Neural cell (in vitro differentiated cells): Measurements from ENCODE around the gene CREBBP.

Experiments
- EP300 ChIP-seq: fragments of 450-650 bp; conservative IDR thresholded peaks from 2 replicates; pipeline ENCODE4 v1.6.1; 2014; ENCODE audit warnings: antibody characterized with exemption, mild to moderate bottlenecking, moderate library complexity; ENCODE audit not compliant: poor library complexity, severe bottlenecking
- EZH2 ChIP-seq: fragments of 200-600, 300-800 bp; shearing (Covaris generic), sonication (generic); IDR thresholded peaks from 2 replicates; pipeline ENCODE4 v1.6.1; 2014; ENCODE audit warnings: antibody characterized with exemption, low read length, borderline replicate concordance, mild to moderate bottlenecking; ENCODE audit not compliant: insufficient read depth, poor library complexity, severe bottlenecking
- SMC3 ChIP-seq: fragments of 450-650 bp; conservative IDR thresholded peaks from 2 replicates; pipeline ENCODE4 v1.6.1; 2014; ENCODE audit warnings: antibody characterized with exemption, mild to moderate bottlenecking, moderate library complexity; ENCODE audit not compliant: poor library complexity
- TAF1 ChIP-seq: IDR thresholded peaks from 2 replicates; pipeline ENCODE4 v1.6.1; 2012; ENCODE audit warnings: low read depth
- TF ChIP-seq, protein P1 (sequence below): fragments of 450-650 bp; IDR thresholded peaks from 2 replicates; pipeline ENCODE4 v1.5.1; 2014; ENCODE audit warnings: antibody characterized with exemption, mild to moderate bottlenecking, moderate library complexity; ENCODE audit not compliant: poor library complexity, severe bottlenecking
- TF ChIP-seq, protein P2 (sequence below): IDR thresholded peaks from 2 replicates; pipeline ENCODE4 v1.6.1; 2012; ENCODE audit warnings: borderline replicate concordance

DNA sequence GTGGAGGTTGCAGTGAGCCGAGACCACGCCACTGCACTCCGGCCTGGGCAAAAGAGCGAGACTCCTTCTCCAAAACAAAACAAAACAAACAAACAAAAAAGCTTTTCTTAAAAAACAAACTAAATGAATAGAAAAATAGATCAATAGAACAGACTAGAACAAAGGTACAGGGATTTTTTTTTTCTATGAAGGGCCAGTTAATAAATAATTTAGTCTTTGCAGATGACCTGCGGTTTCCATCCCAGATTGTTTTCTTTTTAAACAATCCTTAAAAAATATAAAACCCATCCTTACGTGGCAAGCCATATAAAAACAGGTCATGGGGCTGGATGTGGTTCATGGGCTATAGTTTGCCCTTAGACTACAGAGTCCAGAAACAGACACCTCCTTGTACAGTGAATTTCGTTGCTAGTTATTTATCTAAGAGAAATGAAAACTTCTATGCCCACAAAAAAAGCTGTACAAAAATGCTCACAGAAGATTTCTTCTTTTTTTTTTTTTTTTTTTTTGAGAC lies 45.4 kb downstream of the CREBBP start:
- TF ChIP-seq, protein P1, sequence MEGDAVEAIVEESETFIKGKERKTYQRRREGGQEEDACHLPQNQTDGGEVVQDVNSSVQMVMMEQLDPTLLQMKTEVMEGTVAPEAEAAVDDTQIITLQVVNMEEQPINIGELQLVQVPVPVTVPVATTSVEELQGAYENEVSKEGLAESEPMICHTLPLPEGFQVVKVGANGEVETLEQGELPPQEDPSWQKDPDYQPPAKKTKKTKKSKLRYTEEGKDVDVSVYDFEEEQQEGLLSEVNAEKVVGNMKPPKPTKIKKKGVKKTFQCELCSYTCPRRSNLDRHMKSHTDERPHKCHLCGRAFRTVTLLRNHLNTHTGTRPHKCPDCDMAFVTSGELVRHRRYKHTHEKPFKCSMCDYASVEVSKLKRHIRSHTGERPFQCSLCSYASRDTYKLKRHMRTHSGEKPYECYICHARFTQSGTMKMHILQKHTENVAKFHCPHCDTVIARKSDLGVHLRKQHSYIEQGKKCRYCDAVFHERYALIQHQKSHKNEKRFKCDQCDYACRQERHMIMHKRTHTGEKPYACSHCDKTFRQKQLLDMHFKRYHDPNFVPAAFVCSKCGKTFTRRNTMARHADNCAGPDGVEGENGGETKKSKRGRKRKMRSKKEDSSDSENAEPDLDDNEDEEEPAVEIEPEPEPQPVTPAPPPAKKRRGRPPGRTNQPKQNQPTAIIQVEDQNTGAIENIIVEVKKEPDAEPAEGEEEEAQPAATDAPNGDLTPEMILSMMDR = no peak
- TF ChIP-seq, protein P2, sequence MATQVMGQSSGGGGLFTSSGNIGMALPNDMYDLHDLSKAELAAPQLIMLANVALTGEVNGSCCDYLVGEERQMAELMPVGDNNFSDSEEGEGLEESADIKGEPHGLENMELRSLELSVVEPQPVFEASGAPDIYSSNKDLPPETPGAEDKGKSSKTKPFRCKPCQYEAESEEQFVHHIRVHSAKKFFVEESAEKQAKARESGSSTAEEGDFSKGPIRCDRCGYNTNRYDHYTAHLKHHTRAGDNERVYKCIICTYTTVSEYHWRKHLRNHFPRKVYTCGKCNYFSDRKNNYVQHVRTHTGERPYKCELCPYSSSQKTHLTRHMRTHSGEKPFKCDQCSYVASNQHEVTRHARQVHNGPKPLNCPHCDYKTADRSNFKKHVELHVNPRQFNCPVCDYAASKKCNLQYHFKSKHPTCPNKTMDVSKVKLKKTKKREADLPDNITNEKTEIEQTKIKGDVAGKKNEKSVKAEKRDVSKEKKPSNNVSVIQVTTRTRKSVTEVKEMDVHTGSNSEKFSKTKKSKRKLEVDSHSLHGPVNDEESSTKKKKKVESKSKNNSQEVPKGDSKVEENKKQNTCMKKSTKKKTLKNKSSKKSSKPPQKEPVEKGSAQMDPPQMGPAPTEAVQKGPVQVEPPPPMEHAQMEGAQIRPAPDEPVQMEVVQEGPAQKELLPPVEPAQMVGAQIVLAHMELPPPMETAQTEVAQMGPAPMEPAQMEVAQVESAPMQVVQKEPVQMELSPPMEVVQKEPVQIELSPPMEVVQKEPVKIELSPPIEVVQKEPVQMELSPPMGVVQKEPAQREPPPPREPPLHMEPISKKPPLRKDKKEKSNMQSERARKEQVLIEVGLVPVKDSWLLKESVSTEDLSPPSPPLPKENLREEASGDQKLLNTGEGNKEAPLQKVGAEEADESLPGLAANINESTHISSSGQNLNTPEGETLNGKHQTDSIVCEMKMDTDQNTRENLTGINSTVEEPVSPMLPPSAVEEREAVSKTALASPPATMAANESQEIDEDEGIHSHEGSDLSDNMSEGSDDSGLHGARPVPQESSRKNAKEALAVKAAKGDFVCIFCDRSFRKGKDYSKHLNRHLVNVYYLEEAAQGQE = no peak
- TF ChIP-seq EZH2 (no peak), EP300 (no peak), SMC3 (no peak), TAF1 (no peak)
